Activated CD8-positive, alpha-beta memory T cell treated with anti-CD3 and anti-CD28 coated beads, Interleukin-2, amount 50 U/mL, for 4 hours (primary cell): Measurements from ENCODE around the gene NR1H3.
"Not testable (repeated sequence)": the region's sequence is repeated elsewhere in the genome, so short reads cannot be mapped to it uniquely, and the experiment has no call there.

Experiments
- DNase-seq: peaks from one replicate; pipeline ENCODE4 v3.0.0-alpha.2; 2020

Gene NR1H3

DNA sequence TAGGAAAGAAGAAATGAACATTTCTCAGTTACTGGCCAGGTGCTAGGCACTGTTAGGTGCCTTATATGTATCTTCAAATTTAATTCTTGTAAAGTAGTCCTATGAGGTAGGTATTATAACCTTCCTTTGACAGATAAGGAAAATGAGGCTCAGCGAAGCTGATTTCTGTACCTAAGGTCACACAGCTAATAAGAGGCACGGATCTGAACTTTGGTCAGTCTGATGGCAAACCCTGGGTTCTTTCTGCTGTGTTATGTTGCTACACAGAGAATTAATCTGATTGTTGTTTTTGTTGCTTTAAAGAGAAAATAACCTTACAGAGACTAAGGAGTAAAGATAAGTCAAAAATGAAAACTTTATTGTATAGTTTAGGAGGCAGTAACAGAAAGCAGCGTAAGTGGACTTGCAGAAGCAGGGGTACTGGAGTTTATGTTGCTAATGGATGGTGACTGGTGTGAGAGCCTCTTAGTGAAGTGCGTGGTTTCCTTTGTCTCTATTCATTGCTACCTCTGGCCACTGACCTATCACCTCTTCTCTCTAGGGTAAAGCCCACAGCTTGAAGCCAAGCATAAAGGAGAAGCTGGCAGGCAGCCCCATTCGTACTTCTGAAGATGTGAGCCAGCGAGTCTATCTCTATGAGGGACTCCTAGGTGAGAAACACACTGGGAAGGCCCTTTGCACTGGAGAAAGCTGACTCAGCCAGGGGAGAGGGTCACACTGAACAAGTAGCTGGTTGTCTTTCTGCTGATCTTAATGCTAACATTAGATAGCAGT, 50.4 kb downstream of the NR1H3 start:
- DNase-seq: no peak

DNA sequence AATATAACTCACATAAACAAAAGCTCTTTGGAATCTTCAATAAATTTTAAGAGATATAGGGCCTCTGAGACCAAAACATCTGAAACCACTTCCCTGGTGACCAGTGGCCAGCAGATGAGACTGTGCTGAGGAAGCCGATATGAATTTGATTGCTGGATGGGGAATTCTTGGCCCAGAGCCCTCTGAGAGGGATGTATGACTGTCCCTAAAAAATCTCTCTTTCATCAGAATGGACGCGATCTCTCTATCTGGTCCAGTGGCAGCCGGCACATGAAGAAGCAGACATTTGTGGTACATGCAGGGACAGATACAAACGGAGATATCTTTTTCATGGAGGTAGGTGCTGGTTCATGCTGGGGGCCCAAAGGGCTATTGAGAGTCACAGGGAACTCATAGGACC, 57.2 kb downstream of the NR1H3 start:
- no peak for DNase-seq

DNA sequence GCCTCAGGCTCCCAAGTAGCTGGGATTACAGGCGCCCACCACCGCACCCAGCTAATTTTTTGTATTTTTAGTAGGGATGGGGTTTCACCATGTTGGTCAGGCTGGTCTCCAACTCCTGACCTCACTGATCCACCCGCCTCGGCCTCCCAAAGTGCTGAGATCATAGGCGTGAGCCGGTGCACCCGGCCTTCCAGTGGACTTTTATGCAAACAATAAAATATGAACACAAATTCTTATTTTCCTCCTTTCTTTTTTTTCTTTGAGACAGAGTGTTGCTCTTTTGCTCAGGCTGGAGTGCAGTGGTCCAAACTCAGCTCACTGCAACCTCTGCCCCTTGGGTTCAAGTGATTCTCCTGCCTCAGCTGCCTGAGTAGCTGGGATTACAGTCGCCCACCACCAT, 58.7 kb downstream of the NR1H3 start:
- DNase-seq: not testable (repeated sequence)

DNA sequence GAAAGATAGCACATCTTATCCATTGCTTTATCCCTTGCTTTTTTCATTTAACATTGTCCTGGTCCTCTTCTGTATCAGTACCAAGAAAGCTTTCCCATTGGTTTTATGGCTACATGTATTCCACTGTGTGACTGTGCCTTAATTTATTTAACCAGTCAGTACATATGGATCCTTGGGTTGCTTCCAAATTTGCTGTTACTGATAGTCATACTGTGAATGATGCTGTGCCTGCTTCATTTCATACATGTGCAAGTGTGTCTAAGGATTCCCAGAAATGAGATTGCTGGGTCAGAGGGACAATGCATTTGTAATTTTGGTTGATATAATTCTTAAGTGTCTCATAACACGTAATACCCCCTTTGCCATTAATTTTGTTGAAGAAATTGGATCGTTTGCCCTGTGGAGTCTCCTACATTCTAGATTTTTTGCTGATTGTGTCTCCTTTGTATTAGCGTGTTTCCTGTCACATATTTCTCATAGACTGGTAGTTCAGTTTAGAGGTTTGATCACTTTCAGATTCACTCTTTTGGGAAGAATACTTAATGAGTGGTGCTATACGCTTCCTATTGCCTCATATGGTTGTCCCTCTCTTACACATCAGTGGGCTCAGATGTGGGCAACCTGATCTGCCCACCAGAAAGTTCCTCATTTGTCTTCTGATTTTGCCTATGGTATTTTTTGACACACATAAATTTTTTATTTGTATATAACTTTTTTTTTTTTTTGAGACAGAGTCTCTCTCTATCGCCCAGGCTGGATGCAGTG, 59.5 kb downstream of the NR1H3 start:
- DNase-seq: no peak

DNA sequence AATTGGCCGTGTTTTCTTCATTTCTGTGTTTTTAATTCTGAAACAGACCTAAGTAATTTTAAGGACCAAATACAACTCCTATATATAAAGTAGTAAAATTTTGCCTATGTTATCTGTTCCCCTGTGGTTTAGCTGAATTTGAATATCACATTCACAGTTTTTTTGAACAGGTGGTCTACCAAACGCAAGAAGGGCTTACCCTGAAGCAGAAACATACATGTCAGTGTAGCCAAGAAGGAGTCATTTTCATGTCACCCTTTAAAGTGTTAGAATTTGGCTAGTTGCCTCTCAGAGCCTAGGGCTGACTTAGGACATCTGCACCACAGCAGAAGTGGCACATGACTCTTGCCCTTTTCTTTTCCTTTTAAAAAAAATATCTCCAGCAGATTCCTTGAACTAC, 60.4 kb downstream of the NR1H3 start:
- no peak for DNase-seq
